ENCODE measurements around the gene HPGD. TPM values are rescaled to one million over a fixed set of nuclear protein-coding genes. Genes with fewer than 3 reads are reported as not detected.

HPGD gene
- total RNA-seq, 2 experiments from 2014 or later, result 9.3 to 10.4 TPM

GRCh38 chr4:174464949-174465348 is 57.3 kb downstream of the HPGD start:
- no peaks in the 10 kb centered on the region for H3K36me3 ChIP-seq (ENCODE audit: insufficient read depth, low read length)
- H3K9me3 ChIP-seq (ENCODE audit: control insufficient read depth in 1 of 2, insufficient read depth in 1 of 2, low read length in 2 of 2), result peaks cover 0 to 5% of the 10 kb centered on the region in 2 experiments
- no peak overlapping the region for H3K27ac Mint-ChIP-seq
- H3K4me1 Mint-ChIP-seq (ENCODE audit: low read depth), result no peaks in the 10 kb centered on the region
- intact Hi-C loops (cut with DNase I, micrococcal nuclease), result no loop called here
- no peaks in the 10 kb centered on the region for H3K4me1 ChIP-seq (ENCODE audit: insufficient read depth, low read length)
- ChIA-PET CTCF (no interaction called here), POLR2A (no interaction called here)
- DNase-seq (no peak), ATAC-seq (ENCODE audit: poor library complexity) (no peak)
- peaks cover 6% of the 10 kb centered on the region for H3K9me3 Mint-ChIP-seq
- H3K27ac ChIP-seq (ENCODE audit: low read depth in 1 of 2, low read length in 2 of 2), result no peak overlapping the region
- H3K4me3 ChIP-seq (ENCODE audit: low read length), result no peak overlapping the region
- H3K4me3 Mint-ChIP-seq, result no peak overlapping the region
- H3K27me3 Mint-ChIP-seq, result no peaks in the 10 kb centered on the region
- H3K36me3 Mint-ChIP-seq (ENCODE audit: low read depth), result no peaks in the 10 kb centered on the region
- TF ChIP-seq CTCF (IDR thresholded peaks at IDR 0.05), result no peak
- no peaks in the 10 kb centered on the region for H3K27me3 ChIP-seq (ENCODE audit: control insufficient read depth in 1 of 2, insufficient read depth in 2 of 2, low read length in 2 of 2)

GRCh38 chr4:174461466-174462106 is 60.7 kb downstream of the HPGD start:
- TF ChIP-seq CTCF (IDR thresholded peaks at IDR 0.05), result no peak
- ATAC-seq (ENCODE audit: poor library complexity) (no peak), DNase-seq (no peak)
- Histone ChIP-seq H3K36me3 (ENCODE audit: insufficient read depth, low read length) (no peaks in the 10 kb centered on the region), H3K9me3 (ENCODE audit: control insufficient read depth in 1 of 2, insufficient read depth in 1 of 2, low read length in 2 of 2) (peaks cover 0 to 5% of the 10 kb centered on the region in 2 experiments), H3K27me3 (ENCODE audit: control insufficient read depth in 1 of 2, insufficient read depth in 2 of 2, low read length in 2 of 2) (no peaks in the 10 kb centered on the region), H3K27ac (ENCODE audit: low read depth in 1 of 2, low read length in 2 of 2) (no peak overlapping the region), H3K4me3 (ENCODE audit: low read length) (no peak overlapping the region), H3K4me1 (ENCODE audit: insufficient read depth, low read length) (no peaks in the 10 kb centered on the region)
- Mint-ChIP-seq H3K9me3 (peaks cover 6% of the 10 kb centered on the region), H3K27me3 (no peaks in the 10 kb centered on the region), H3K4me1 (ENCODE audit: low read depth) (no peaks in the 10 kb centered on the region), H3K4me3 (no peak overlapping the region), H3K27ac (no peak overlapping the region), H3K36me3 (ENCODE audit: low read depth) (no peaks in the 10 kb centered on the region)
- POLR2A ChIA-PET, result no interaction called here
- CTCF ChIA-PET, result no interaction called here
- intact Hi-C loops (cut with DNase I, micrococcal nuclease), result no loop called here

GRCh38 chr4:174460684-174461083 is 61.6 kb downstream of the HPGD start:
- no peak overlapping the region for H3K4me3 ChIP-seq (ENCODE audit: low read length)
- H3K27ac ChIP-seq (ENCODE audit: low read depth in 1 of 2, low read length in 2 of 2), result no peak overlapping the region
- Mint-ChIP-seq H3K4me3 (no peak overlapping the region), H3K4me1 (ENCODE audit: low read depth) (no peaks in the 10 kb centered on the region), H3K27ac (no peak overlapping the region), H3K9me3 (peaks cover 6% of the 10 kb centered on the region), H3K27me3 (no peaks in the 10 kb centered on the region), H3K36me3 (ENCODE audit: low read depth) (no peaks in the 10 kb centered on the region)
- POLR2A ChIA-PET, result no interaction called here
- DNase-seq (no peak), ATAC-seq (ENCODE audit: poor library complexity) (no peak)
- TF ChIP-seq CTCF (IDR thresholded peaks at IDR 0.05), result no peak
- H3K36me3 ChIP-seq (ENCODE audit: insufficient read depth, low read length), result no peaks in the 10 kb centered on the region
- H3K27me3 ChIP-seq (ENCODE audit: control insufficient read depth in 1 of 2, insufficient read depth in 2 of 2, low read length in 2 of 2), result no peaks in the 10 kb centered on the region
- H3K9me3 ChIP-seq (ENCODE audit: control insufficient read depth in 1 of 2, insufficient read depth in 1 of 2, low read length in 2 of 2), result peaks cover 0 to 5% of the 10 kb centered on the region in 2 experiments
- H3K4me1 ChIP-seq (ENCODE audit: insufficient read depth, low read length), result no peaks in the 10 kb centered on the region
- CTCF ChIA-PET, result no interaction called here
- intact Hi-C loops (cut with DNase I, micrococcal nuclease), result no loop called here
